Measurements from ENCODE around the gene RAE1.

DNA sequence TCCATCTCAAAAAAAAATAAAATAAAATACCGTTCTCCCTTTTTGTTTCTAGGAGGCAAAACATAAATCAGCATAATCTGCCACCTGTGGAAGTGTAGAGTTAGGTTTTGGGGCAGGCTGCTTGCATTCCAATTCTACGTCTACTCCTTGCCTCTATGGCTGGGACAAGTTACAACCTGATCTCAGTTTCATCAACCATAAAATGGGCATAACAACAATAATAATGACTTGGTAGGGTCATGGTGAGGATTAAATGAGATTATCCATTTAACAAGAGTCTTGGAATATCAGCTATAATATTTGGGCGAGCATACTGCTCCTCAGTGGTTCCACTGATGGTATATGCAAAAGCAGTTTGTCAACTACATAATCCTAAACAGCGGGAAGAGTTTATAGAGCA, 3.7 kb upstream of the RAE1 start:
- TF ChIP-seq, protein P1, sequence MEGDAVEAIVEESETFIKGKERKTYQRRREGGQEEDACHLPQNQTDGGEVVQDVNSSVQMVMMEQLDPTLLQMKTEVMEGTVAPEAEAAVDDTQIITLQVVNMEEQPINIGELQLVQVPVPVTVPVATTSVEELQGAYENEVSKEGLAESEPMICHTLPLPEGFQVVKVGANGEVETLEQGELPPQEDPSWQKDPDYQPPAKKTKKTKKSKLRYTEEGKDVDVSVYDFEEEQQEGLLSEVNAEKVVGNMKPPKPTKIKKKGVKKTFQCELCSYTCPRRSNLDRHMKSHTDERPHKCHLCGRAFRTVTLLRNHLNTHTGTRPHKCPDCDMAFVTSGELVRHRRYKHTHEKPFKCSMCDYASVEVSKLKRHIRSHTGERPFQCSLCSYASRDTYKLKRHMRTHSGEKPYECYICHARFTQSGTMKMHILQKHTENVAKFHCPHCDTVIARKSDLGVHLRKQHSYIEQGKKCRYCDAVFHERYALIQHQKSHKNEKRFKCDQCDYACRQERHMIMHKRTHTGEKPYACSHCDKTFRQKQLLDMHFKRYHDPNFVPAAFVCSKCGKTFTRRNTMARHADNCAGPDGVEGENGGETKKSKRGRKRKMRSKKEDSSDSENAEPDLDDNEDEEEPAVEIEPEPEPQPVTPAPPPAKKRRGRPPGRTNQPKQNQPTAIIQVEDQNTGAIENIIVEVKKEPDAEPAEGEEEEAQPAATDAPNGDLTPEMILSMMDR (conservative IDR thresholded peaks at IDR 0.05; ENCODE audit: low read length): no peak
- TF ChIP-seq EZH2phosphoT487 (IDR thresholded peaks at IDR 0.05; ENCODE audit: borderline replicate concordance): no peak
